NB4 (cell line): ENCODE data around the gene CARD16.
A peak's percentile ranks its signal among the peaks of the same experiment; 100 is the strongest.

Source experiments
- DNase-seq: peaks from one replicate; pipeline ENCODE4 v3.0.0; 2010; ENCODE audit warnings: low read depth
- H3K4me3 ChIP-seq: one replicate; pipeline ENCODE4 v1.5.1; 2011; ENCODE audit warnings: mild to moderate bottlenecking, low read depth, low read length, moderate library complexity
- CTCF ChIP-seq: IDR thresholded peaks from one replicate; pipeline ENCODE4 v1.5.1; 2012; ENCODE audit warnings: low read depth, low read length
- MAX ChIP-seq: IDR thresholded peaks from 2 replicates; pipeline ENCODE4 v1.6.1; 2011; ENCODE audit warnings: low read depth, low read length
- MYC ChIP-seq: IDR thresholded peaks from 2 replicates; pipeline ENCODE4 v1.6.1; 2011; ENCODE audit warnings: low read depth, low read length
- POLR2A ChIP-seq: IDR thresholded peaks from 2 replicates; pipeline ENCODE4 v1.6.1; 2011; ENCODE audit warnings: mild to moderate bottlenecking; ENCODE audit not compliant: insufficient read length; ENCODE audit errors: extremely low read depth

The CARD16 gene

DNA sequence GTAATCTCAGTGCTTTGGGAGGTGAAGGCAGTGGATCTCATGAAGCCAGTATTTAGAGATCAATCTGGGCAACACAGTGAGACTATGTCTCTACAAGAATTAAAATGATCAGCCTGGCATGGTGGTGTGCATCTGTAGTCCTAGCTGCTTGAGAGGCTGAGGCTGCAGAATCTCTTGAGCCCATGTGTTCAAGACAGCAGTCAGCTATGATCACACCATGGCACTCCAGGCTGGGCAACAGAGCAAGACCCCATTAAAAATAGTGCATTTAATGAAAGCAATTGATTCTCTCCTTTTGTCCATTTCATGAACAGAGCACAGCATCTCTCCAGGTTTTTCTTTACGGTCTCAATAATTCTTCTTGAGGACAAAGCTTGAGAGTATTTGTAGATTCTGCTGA is 11.3 kb upstream of the CARD16 start:
- TF ChIP-seq POLR2A: no peak
- TF ChIP-seq MAX: no peak
- TF ChIP-seq MYC: no peak
- TF ChIP-seq CTCF: no peak
- no peak for DNase-seq
- H3K4me3 ChIP-seq: no peak overlapping the region

GRCh38 chr11:105054723-105055493 is 9.8 kb upstream of the CARD16 start:
- H3K4me3 ChIP-seq: no peak overlapping the region
- no peak for TF ChIP-seq MYC
- no peak for TF ChIP-seq MAX
- no peak for TF ChIP-seq POLR2A
- DNase-seq: peak; percentile 16

DNA sequence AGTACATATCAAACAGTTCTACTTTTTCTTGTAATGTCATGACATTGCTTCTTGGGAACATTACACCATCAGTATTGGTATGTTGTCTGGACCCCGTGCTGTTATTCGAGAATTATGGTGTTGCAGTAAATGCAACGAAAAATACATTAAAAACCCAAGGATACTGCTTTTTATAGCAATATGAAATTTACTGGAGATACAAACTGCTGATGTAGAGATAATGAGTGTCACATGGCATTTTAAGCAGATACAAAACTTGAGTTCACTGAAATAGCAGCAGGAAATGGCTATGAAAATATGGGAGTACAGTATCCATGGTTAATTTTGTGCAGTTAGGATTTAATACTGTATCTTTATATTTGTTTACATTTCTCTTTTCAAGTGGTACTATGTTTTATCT is 7.4 kb upstream of the CARD16 start:
- H3K4me3 ChIP-seq: no peak overlapping the region
- TF ChIP-seq CTCF: no peak
- no peak for TF ChIP-seq POLR2A
- no peak for TF ChIP-seq MYC
- no peak for TF ChIP-seq MAX
- no peak for DNase-seq

DNA sequence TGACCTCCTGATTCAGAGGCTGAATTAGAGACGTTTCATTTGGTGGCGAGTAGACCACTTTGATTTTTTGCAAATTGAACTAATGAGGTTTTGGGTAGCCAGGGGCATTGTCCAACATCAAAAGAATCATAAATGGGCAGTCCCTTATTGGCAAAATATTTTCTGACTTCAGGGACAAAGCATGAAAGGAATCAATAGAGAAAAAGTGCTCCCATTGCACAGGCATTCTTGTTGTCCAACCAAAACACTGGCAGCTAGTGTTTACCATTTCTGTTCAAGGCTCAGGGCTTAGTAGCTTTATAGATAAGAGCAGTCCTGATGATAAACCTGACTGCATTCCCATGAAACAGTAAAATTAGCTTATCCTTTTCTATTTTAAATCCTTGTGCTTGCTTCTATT is 6.4 kb upstream of the CARD16 start:
- TF ChIP-seq MAX (no peak), POLR2A (no peak), CTCF (no peak), MYC (no peak)
- no peak for DNase-seq
- no peak overlapping the region for H3K4me3 ChIP-seq

DNA sequence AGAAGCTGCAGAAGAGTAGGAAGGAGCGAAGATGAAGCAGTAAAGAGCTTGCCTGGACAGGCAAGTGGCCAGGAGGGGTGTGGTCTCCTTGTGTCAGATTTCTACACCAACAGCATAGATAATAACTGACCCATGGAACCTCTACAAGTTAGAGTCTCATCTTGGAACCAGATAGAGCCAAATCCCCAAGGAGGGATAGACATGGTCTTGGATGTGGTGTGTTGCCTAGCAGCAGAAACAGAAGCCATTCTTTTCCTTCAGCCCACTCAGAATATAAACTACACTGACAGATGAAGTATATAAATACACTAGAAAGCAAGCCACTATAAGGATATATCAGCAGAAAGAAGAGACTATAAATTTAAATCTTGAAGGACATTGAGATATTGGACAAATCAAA is 4.3 kb upstream of the CARD16 start:
- no peak for DNase-seq
- TF ChIP-seq MYC: no peak
- TF ChIP-seq MAX: no peak
- TF ChIP-seq CTCF: no peak
- no peak for TF ChIP-seq POLR2A
- H3K4me3 ChIP-seq: no peak overlapping the region

DNA sequence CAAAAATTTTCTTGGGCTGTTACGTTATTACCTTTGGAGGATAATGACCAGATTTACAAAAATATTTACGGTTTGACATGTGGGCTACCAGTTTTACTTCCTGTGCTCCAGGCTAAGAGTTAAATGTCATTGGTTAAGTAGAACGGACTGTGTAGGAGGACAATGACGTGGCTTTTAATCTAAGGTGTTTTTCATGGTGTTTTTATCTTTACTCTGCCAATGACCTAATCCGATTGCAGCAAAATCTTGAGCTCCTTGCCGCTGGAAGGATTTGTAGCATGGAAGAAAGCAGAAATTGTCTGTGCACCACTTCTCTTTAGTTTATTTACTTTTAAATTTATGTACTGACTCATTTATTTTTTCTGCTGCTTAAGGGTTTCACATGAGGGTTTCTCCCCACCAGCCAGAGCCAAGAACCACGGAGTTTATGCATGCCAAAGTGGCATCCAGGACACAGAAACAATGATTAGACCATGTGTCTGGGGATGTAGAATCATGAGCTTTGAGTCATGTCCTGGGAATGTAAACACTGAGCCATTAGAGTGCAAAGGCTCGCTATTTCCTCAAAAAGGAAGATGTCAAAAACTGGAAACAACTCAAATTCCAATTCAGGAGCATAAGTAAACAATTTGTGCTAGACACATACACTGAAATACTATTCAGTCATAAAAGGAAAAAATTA is 1.9 kb upstream of the CARD16 start:
- no peak overlapping the region for H3K4me3 ChIP-seq
- no peak for DNase-seq
- TF ChIP-seq MAX: no peak
- no peak for TF ChIP-seq MYC
- TF ChIP-seq POLR2A: no peak
- no peak for TF ChIP-seq CTCF
